Hepatocyte (in vitro differentiated cells): ENCODE measurements around the gene CKAP2L. TPM values are rescaled to one million over a fixed set of nuclear protein-coding genes. Genes with fewer than 3 reads are reported as not detected.

Experiments
- DNase-seq: peaks from one replicate; pipeline ENCODE4 v3.0.0-alpha.2; 2016; ENCODE audit warnings: low spot score
- H2AFZ ChIP-seq: fragments of 200-600 bp; sonication (generic); 2 replicates; pipeline ENCODE4 v1.6.0; 2016; ENCODE audit warnings: antibody characterized with exemption, mild to moderate bottlenecking
- H3K27ac ChIP-seq: fragments of 200-600 bp; sonication (generic); 2 replicates; pipeline ENCODE4 v1.5.1; 2016; ENCODE audit warnings: mild to moderate bottlenecking
- H3K27me3 ChIP-seq: fragments of 200-600 bp; sonication (generic); 2 replicates; pipeline ENCODE4 v1.6.1; 2016
- H3K36me3 ChIP-seq: fragments of 200-600 bp; sonication (generic); replicated peaks from 2 replicates; pipeline ENCODE4 v1.5.1; 2016; ENCODE audit warnings: low read depth; ENCODE audit not compliant: insufficient read depth
- H3K4me1 ChIP-seq: fragments of 200-600 bp; sonication (generic); 2 replicates; pipeline ENCODE4 v1.5.1; 2016; ENCODE audit warnings: mild to moderate bottlenecking, moderate library complexity; ENCODE audit not compliant: insufficient read depth
- H3K4me2 ChIP-seq: fragments of 200-600 bp; sonication (generic); 2 replicates; pipeline ENCODE4 v1.6.0; 2016
- H3K4me3 ChIP-seq: fragments of 200-600 bp; sonication (generic); 2 replicates; pipeline ENCODE4 v1.5.1; 2016; ENCODE audit warnings: mild to moderate bottlenecking
- H3K79me2 ChIP-seq: fragments of 200-600 bp; sonication (generic); 2 replicates; pipeline ENCODE4 v1.6.0; 2017; ENCODE audit warnings: mild to moderate bottlenecking
- H3K9me2 ChIP-seq: fragments of 200-600 bp; sonication (generic); replicated peaks from 2 replicates; pipeline ENCODE4 v1.6.0; 2017; ENCODE audit warnings: mild to moderate bottlenecking; ENCODE audit not compliant: insufficient read depth
- H3K9me3 ChIP-seq: fragments of 200-600 bp; sonication (generic); 2 replicates; pipeline ENCODE4 v1.5.1; 2016; ENCODE audit warnings: low read depth, mild to moderate bottlenecking
- H4K20me1 ChIP-seq: fragments of 200-600 bp; sonication (generic); 2 replicates; pipeline ENCODE4 v1.6.0; 2016; ENCODE audit warnings: mild to moderate bottlenecking; ENCODE audit not compliant: insufficient read depth, poor library complexity, severe bottlenecking
- CTCF ChIP-seq: fragments of 200-600 bp; sonication (generic); IDR thresholded peaks from 2 replicates; pipeline ENCODE4 v1.5.1; 2016; ENCODE audit warnings: antibody characterized with exemption, mild to moderate bottlenecking; ENCODE audit not compliant: poor library complexity
- EZH2 ChIP-seq: fragments of 200-600 bp; sonication (generic); IDR thresholded peaks from 2 replicates; pipeline ENCODE4 v1.6.1; 2016; ENCODE audit warnings: antibody characterized with exemption, mild to moderate bottlenecking, borderline replicate concordance
- EZH2phosphoT487 ChIP-seq: fragments of 200-600 bp; sonication (generic); IDR thresholded peaks from one replicate; pipeline ENCODE4 v1.6.1; 2018; ENCODE audit warnings: antibody characterized with exemption, mild to moderate bottlenecking, low read depth, moderate library complexity; ENCODE audit not compliant: unreplicated experiment, severe bottlenecking
- WGBS: methylation state at CpG from one replicate; pipeline ENCODE4 v1.1.6; 2016; ENCODE audit warnings: low lambda C conversion rate; ENCODE audit errors: missing lambda C conversion rate; 5-methylcytosine and 5-hydroxymethylcytosine counted together
- polyA plus RNA-seq: library from polyadenylated mRNA; unstranded; fragments of >200 nt; fragmentation: Nextera tagmentation; extraction: Ambion mirVana; gene quantifications from 2 replicates; pipeline ENCODE4 v1.2.1, GENCODE V29; 2016
- total RNA-seq: library from RNA; depleted of rRNA; stranded (reverse); fragments of >200 nt; gene quantifications from 2 replicates; pipeline ENCODE4 v1.2.3, GENCODE V29; 2014

Gene CKAP2L
- total and polyA plus RNA-seq, 2 experiments from 2014 or later: 7.2 to 8.1 TPM

GRCh38 chr2:112699984-112700667, 64.3 kb downstream of the CKAP2L start:
- WGBS: 73% methylated on average over 3 of the region's 3 CpGs
- H4K20me1 ChIP-seq: no peaks in the 10 kb centered on the region
- H3K27me3 ChIP-seq: no peaks in the 10 kb centered on the region
- no peak overlapping the region for H3K4me3 ChIP-seq
- no peak for DNase-seq
- no peaks in the 10 kb centered on the region for H3K4me1 ChIP-seq
- TF ChIP-seq EZH2phosphoT487: no peak
- TF ChIP-seq CTCF: no peak
- TF ChIP-seq EZH2: no peak
- no peak overlapping the region for H2AFZ ChIP-seq
- no peaks in the 10 kb centered on the region for H3K79me2 ChIP-seq
- H3K9me3 ChIP-seq: no peaks in the 10 kb centered on the region
- no peaks in the 10 kb centered on the region for H3K9me2 ChIP-seq
- H3K27ac ChIP-seq: no peak overlapping the region
- H3K4me2 ChIP-seq: no peak overlapping the region
- H3K36me3 ChIP-seq: no peaks in the 10 kb centered on the region

DNA sequence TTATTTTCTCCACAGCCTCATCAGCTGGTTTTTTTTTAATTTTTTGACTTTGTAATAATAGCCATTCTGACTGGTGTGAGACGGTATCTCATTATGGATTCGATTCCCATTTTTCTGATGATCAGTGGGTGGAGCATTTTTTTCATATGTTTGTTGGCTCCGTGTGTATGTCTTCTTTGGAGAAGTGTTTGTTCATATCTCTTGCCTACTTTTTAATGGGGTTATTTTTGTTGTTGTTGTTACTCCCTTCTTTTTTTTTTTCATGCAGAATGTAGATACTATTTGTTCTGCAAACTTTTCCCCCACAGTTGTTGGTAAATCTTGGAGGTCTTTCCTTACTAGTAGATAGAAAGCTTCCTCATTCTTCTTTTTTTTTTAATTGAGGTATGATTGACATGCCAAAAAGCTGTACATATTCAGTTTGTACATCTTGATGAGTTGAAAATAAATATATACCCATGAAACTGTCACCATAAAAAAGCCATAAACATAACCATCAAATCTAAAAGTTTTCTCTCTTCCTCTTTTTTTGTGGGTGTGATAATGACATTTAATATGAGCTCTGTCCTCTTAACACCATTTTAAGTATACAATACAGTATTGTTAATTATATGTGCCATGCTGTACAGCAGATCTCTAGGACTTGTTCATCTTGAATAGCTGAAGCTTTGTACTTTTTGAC, 65.4 kb downstream of the CKAP2L start:
- WGBS: 95% methylated on average over 3 of the region's 3 CpGs
- no peaks in the 10 kb centered on the region for H3K9me2 ChIP-seq
- no peaks in the 10 kb centered on the region for H3K79me2 ChIP-seq
- TF ChIP-seq EZH2: no peak
- TF ChIP-seq CTCF: no peak
- TF ChIP-seq EZH2phosphoT487: no peak
- no peaks in the 10 kb centered on the region for H3K9me3 ChIP-seq
- DNase-seq: no peak
- H2AFZ ChIP-seq: no peak overlapping the region
- no peaks in the 10 kb centered on the region for H3K4me1 ChIP-seq
- H3K27me3 ChIP-seq: no peaks in the 10 kb centered on the region
- no peak overlapping the region for H3K4me2 ChIP-seq
- no peak overlapping the region for H3K27ac ChIP-seq
- no peaks in the 10 kb centered on the region for H4K20me1 ChIP-seq
- H3K36me3 ChIP-seq: no peaks in the 10 kb centered on the region
- no peak overlapping the region for H3K4me3 ChIP-seq

DNA sequence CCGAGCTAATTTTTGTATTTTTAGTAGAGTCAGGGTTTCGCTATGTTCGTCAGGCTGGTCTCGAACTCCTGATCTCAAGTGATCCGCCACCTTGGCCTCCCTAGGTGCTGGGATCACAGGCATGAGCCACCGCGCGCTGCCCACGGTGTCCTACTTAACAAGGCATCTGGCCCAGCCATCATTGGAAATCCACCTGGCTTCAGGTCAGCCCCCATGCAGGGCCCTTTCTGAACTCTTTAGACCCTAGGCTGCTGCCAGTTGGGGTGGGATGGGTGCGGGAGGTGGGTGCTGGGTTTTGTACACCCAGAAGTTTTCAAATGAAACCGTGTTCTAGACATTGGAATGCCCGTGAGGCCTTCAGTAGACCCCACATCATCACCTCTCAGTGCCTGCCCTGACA, 70.2 kb downstream of the CKAP2L start:
- H3K27me3 ChIP-seq: no peaks in the 10 kb centered on the region
- peaks cover 7% of the 10 kb centered on the region for H3K4me1 ChIP-seq
- H3K27ac ChIP-seq: no peak overlapping the region
- no peaks in the 10 kb centered on the region for H3K9me2 ChIP-seq
- H4K20me1 ChIP-seq: no peaks in the 10 kb centered on the region
- H3K4me2 ChIP-seq: no peak overlapping the region
- H3K79me2 ChIP-seq: no peaks in the 10 kb centered on the region
- no peaks in the 10 kb centered on the region for H3K9me3 ChIP-seq
- WGBS: 95% methylated on average over 10 of the region's 12 CpGs
- DNase-seq: no peak
- TF ChIP-seq EZH2phosphoT487 (no peak), CTCF (no peak), EZH2 (no peak)
- no peak overlapping the region for H2AFZ ChIP-seq
- no peak overlapping the region for H3K4me3 ChIP-seq
- H3K36me3 ChIP-seq: no peaks in the 10 kb centered on the region
